Measurements from ENCODE around the gene S100G. TPM values are rescaled to one million over a fixed set of nuclear protein-coding genes. Genes with fewer than 3 reads are reported as not detected.

The S100G gene
- total RNA-seq (2022; extraction: Qiagen RNA extraction; ENCODE audit: low read depth): not detected in 5 replicates

GRCh38 chrX:16649858-16650257, at the start of gene S100G:
Gene S100G (plus strand): TSS chrX:16650158. CDS start chrX:16651007, 849 bp downstream.

Other genes starting within 250 kb of the S100G start
- gene CTPS2, start 62.5 kb downstream of the S100G start, total RNA-seq (2022; extraction: Qiagen RNA extraction; ENCODE audit: low read depth): 8.8 to 11.1 TPM (median 10.9 TPM) in 5 replicates
- gene SYAP1, start 69.5 kb downstream of the S100G start, total RNA-seq (2022; extraction: Qiagen RNA extraction; ENCODE audit: low read depth): 19.9 to 26.3 TPM (median 23.0 TPM) in 5 replicates
- gene TXLNG, start 136.3 kb downstream of the S100G start, total RNA-seq (2022; extraction: Qiagen RNA extraction; ENCODE audit: low read depth): 15.3 to 17.5 TPM (median 16.2 TPM) in 5 replicates
- gene RBBP7, start 220.2 kb downstream of the S100G start, total RNA-seq (2022; extraction: Qiagen RNA extraction; ENCODE audit: low read depth): 162 to 177 TPM (median 169 TPM) in 5 replicates